LNCaP clone FGC (cell line): ENCODE data around the gene MYO7A.
A peak's percentile ranks its signal among the peaks of the same experiment; 100 is the strongest.

ENCODE experiments used
- DNase-seq: peaks from one replicate; pipeline ENCODE4 v3.0.0-alpha.2; 2011; ENCODE audit warnings: low read depth
- H3K4me3 ChIP-seq: 2 replicates; pipeline ENCODE4 v1.5.1; 2011; ENCODE audit warnings: mild to moderate bottlenecking, low read depth, low read length, control low read depth
- CTCF ChIP-seq: IDR thresholded peaks from 2 replicates; pipeline ENCODE4 v1.5.1; 2012; ENCODE audit warnings: mild to moderate bottlenecking; ENCODE audit not compliant: control insufficient read depth, insufficient read depth; ENCODE audit errors: extremely low read depth

Gene MYO7A

GRCh38 chr11:77089004-77089545 lies 39.0 kb upstream of the MYO7A start:
- no peak for DNase-seq
- H3K4me3 ChIP-seq: no peak overlapping the region
- TF ChIP-seq CTCF: no peak

GRCh38 chr11:77090046-77090372 lies 38.0 kb upstream of the MYO7A start:
- no peak overlapping the region for H3K4me3 ChIP-seq
- DNase-seq: no peak
- no peak for TF ChIP-seq CTCF

- DNase-seq: no peak
- H3K4me3 ChIP-seq: no peak overlapping the region
- TF ChIP-seq CTCF: no peak
Measured at GRCh38 chr11:77090373-77091111, 37.5 kb upstream of the MYO7A start.

- H3K4me3 ChIP-seq: no peak overlapping the region
- TF ChIP-seq CTCF: peak; percentile 99
- DNase-seq: peak; percentile 54
Measured at GRCh38 chr11:77091146-77091940, 36.7 kb upstream of the MYO7A start.

- no peak overlapping the region for H3K4me3 ChIP-seq
- no peak for DNase-seq
- TF ChIP-seq CTCF: no peak
Measured at GRCh38 chr11:77092382-77092781, 35.7 kb upstream of the MYO7A start.

- DNase-seq: no peak
- TF ChIP-seq CTCF: no peak
- no peak overlapping the region for H3K4me3 ChIP-seq
Measured at GRCh38 chr11:77093056-77093891, 34.8 kb upstream of the MYO7A start.
